ENCODE measurements around the gene DYNLT2. TPM values are rescaled to one million over a fixed set of nuclear protein-coding genes. Genes with fewer than 3 reads are reported as not detected.

Gene DYNLT2
- total and polyA plus RNA-seq, 2 of the 13 experiments (the other 11 are each of a cell fraction or from before 2014, with no cell fraction given), result 2.1 to 4.3 TPM

- TF ChIP-seq ZNF775 (CRISPR knock-in tag; IDR thresholded peaks at IDR 0.05; ENCODE audit: borderline replicate concordance), result no peak
- peak; percentile 84; the same call in 1 of the 2 replicates for TF ChIP-seq TFDP1 (CRISPR knock-in tag; IDR thresholded peaks at IDR 0.05; ENCODE audit: borderline replicate concordance)
- TF ChIP-seq, protein P1, sequence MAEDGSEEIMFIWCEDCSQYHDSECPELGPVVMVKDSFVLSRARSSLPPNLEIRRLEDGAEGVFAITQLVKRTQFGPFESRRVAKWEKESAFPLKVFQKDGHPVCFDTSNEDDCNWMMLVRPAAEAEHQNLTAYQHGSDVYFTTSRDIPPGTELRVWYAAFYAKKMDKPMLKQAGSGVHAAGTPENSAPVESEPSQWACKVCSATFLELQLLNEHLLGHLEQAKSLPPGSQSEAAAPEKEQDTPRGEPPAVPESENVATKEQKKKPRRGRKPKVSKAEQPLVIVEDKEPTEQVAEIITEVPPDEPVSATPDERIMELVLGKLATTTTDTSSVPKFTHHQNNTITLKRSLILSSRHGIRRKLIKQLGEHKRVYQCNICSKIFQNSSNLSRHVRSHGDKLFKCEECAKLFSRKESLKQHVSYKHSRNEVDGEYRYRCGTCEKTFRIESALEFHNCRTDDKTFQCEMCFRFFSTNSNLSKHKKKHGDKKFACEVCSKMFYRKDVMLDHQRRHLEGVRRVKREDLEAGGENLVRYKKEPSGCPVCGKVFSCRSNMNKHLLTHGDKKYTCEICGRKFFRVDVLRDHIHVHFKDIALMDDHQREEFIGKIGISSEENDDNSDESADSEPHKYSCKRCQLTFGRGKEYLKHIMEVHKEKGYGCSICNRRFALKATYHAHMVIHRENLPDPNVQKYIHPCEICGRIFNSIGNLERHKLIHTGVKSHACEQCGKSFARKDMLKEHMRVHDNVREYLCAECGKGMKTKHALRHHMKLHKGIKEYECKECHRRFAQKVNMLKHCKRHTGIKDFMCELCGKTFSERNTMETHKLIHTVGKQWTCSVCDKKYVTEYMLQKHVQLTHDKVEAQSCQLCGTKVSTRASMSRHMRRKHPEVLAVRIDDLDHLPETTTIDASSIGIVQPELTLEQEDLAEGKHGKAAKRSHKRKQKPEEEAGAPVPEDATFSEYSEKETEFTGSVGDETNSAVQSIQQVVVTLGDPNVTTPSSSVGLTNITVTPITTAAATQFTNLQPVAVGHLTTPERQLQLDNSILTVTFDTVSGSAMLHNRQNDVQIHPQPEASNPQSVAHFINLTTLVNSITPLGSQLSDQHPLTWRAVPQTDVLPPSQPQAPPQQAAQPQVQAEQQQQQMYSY (CRISPR knock-in tag; IDR thresholded peaks at IDR 0.05), result no peak
- peak; percentile 56; the same call in 1 of the 2 replicates for TF ChIP-seq ZNF124 (CRISPR knock-in tag; IDR thresholded peaks at IDR 0.05)
- 0 out of 2 replicates have a peak, but pooled peaks have one; percentile 55 for TF ChIP-seq ZSCAN5A (CRISPR knock-in tag; IDR thresholded peaks at IDR 0.05; ENCODE audit: borderline replicate concordance)
- TF ChIP-seq ZNF780A (CRISPR knock-in tag; IDR thresholded peaks at IDR 0.05), result peak; percentile 94
- no peak for TF ChIP-seq PHF5A (CRISPR knock-in tag; IDR thresholded peaks at IDR 0.05; ENCODE audit: low read depth, unreplicated experiment)
- TF ChIP-seq JDP2 (CRISPR knock-in tag; IDR thresholded peaks at IDR 0.05; ENCODE audit: borderline replicate concordance), result peak; percentile 67; the same call in 1 of the 2 replicates
- TF ChIP-seq ZNF652 (CRISPR knock-in tag; IDR thresholded peaks at IDR 0.05; ENCODE audit: borderline replicate concordance, low read depth), result no peak
- TF ChIP-seq CHD4 (IDR thresholded peaks at IDR 0.05; ENCODE audit: borderline replicate concordance, low read length), result no peak
- TF ChIP-seq CCAR2 (optimal IDR thresholded peaks at IDR 0.05; ENCODE audit: low read depth, low read length), result no peak
- TF ChIP-seq ZNF367 (CRISPR knock-in tag; IDR thresholded peaks at IDR 0.05; ENCODE audit: borderline replicate concordance), result no peak
- peak; percentile 37; the same call in 1 of the 2 replicates for TF ChIP-seq CSRNP1 (CRISPR knock-in tag; IDR thresholded peaks at IDR 0.05)
- TF ChIP-seq NFYB (CRISPR knock-in tag; IDR thresholded peaks at IDR 0.05), result 0 out of 2 replicates have a peak, but pooled peaks have one; percentile 8
- TF ChIP-seq ZNF703 (CRISPR knock-in tag; IDR thresholded peaks at IDR 0.05; ENCODE audit: borderline replicate concordance), result peak; percentile 84; the same call in 1 of the 2 replicates
- TF ChIP-seq SMAD1 (CRISPR knock-in tag; IDR thresholded peaks at IDR 0.05; ENCODE audit: borderline replicate concordance, low read depth), result no peak
- no peak for TF ChIP-seq NR2F6 (IDR thresholded peaks at IDR 0.05)
- TF ChIP-seq NR2F6 (CRISPR knock-in tag; IDR thresholded peaks at IDR 0.05), result no peak
- TF ChIP-seq ZNF710 (CRISPR knock-in tag; IDR thresholded peaks at IDR 0.05; ENCODE audit: borderline replicate concordance), result peak; percentile 94
These were observed 26.8 kb downstream of the DYNLT2 start, which contains the start of gene PHF10 (continued) for GRCh38 chr6:169724494-169725124.

Measured in HepG2 (cell line).